GM21619 (cell line): ENCODE results near the gene POLR3G.

ENCODE experiments used
- ATAC-seq: cut with Tn5 transposase; IDR thresholded peaks from one replicate; pipeline ENCODE4 v1.9.1; 2021; ENCODE audit not compliant: unreplicated experiment

Gene POLR3G

GRCh38 chr5:90549729-90550275 is 75.1 kb downstream of the POLR3G start:
- no peak for ATAC-seq

GRCh38 chr5:90550963-90551362 is 76.3 kb downstream of the POLR3G start:
- ATAC-seq: no peak

- no peak for ATAC-seq
Observed at GRCh38 chr5:90551376-90551775, 76.7 kb downstream of the POLR3G start.

- no peak for ATAC-seq
Observed at GRCh38 chr5:90553711-90554110, 79.0 kb downstream of the POLR3G start.

- ATAC-seq: no peak
Observed at GRCh38 chr5:90554358-90555006, 79.8 kb downstream of the POLR3G start.

- ATAC-seq: no peak
Observed at GRCh38 chr5:90555666-90556065, 81.0 kb downstream of the POLR3G start.

GRCh38 chr5:90557391-90557790 is 82.7 kb downstream of the POLR3G start:
- ATAC-seq: no peak

GRCh38 chr5:90557871-90558270 is 83.2 kb downstream of the POLR3G start:
- ATAC-seq: no peak

- no peak for ATAC-seq
Observed at GRCh38 chr5:90558344-90559192, 83.9 kb downstream of the POLR3G start, which contains the start of gene ADGRV1. Gene ADGRV1 (plus strand): TSS chr5:90558797. CDS start chr5:90558896, 99 bp downstream.

- no peak for ATAC-seq
Observed at GRCh38 chr5:90560771-90561170, 86.1 kb downstream of the POLR3G start.

- ATAC-seq: no peak
Observed at GRCh38 chr5:90561766-90562165, 87.1 kb downstream of the POLR3G start.

GRCh38 chr5:90562341-90562740 is 87.7 kb downstream of the POLR3G start:
- ATAC-seq: no peak

- ATAC-seq: no peak
Observed at GRCh38 chr5:90563108-90563507, 88.4 kb downstream of the POLR3G start.
